Activated CD4-positive, alpha-beta memory T cell treated with anti-CD3 and anti-CD28 coated beads, Interleukin-2, amount 10 ng/mL, durations not matched to agents 7 days and 5 days (primary cell): ENCODE data around the gene HS6ST3. TPM values are rescaled to one million over a fixed set of nuclear protein-coding genes. Genes with fewer than 3 reads are reported as not detected.
"Not testable (repeated sequence)": the region's sequence is repeated elsewhere in the genome, so short reads cannot be mapped to it uniquely, and the experiment has no call there.

Experiments used
- CTCF ChIA-PET: fragments of 350-600 bp; sonication (Branson Sonifier 250); formaldehyde crosslinking; loops from one replicate; lab custom pipeline; 2021; ENCODE audit warnings: antibody characterized with exemption, inconsistent platforms; lab: Charles Lee
- POLR2A ChIA-PET: fragments of 350-600 bp; sonication (Branson Sonifier 250); formaldehyde crosslinking; loops from one replicate; lab custom pipeline; 2021; ENCODE audit warnings: antibody characterized with exemption; lab: Charles Lee
- DNase-seq: peaks from one replicate; pipeline ENCODE4 v3.0.0-alpha.2; 2020
- H3K27ac Mint-ChIP-seq: one replicate; pipeline ENCODE4 v1.8.0; 2021; ENCODE audit warnings: mild to moderate bottlenecking, mixed read lengths
- H3K27me3 Mint-ChIP-seq: one replicate; pipeline ENCODE4 v1.8.0; 2021; ENCODE audit warnings: mixed read lengths
- H3K36me3 Mint-ChIP-seq: one replicate; pipeline ENCODE4 v1.8.0; 2021; ENCODE audit warnings: low read depth, mixed read lengths
- H3K4me1 Mint-ChIP-seq: one replicate; pipeline ENCODE4 v1.8.0; 2021; ENCODE audit warnings: mixed read lengths
- H3K4me3 Mint-ChIP-seq: one replicate; pipeline ENCODE4 v1.8.0; 2021; ENCODE audit warnings: mild to moderate bottlenecking, mixed read lengths
- H3K9me3 Mint-ChIP-seq: one replicate; pipeline ENCODE4 v1.8.0; 2021; ENCODE audit warnings: mixed read lengths
- total RNA-seq, 2 experiments: library from RNA; stranded (reverse); gene quantifications; one replicate each; pipeline ENCODE4 v1.2.3, GENCODE V29; 2021

HS6ST3 gene
- total RNA-seq, 2 experiments from 2014 or later = not detected

- Mint-ChIP-seq H3K27me3 (no peaks in the 10 kb centered on the region), H3K4me3 (no peak overlapping the region), H3K36me3 (no peaks in the 10 kb centered on the region), H3K9me3 (peaks cover 7% of the 10 kb centered on the region), H3K27ac (no peak overlapping the region), H3K4me1 (no peaks in the 10 kb centered on the region)
- CTCF ChIA-PET = interaction anchor here (0.8 kb wide), 1 partner anchor 127 kb away, joined by 3 read pairs; no protein-coding TSS in a partner anchor
- POLR2A ChIA-PET = no interaction called here
- no peak for DNase-seq
Observed at GRCh38 chr13:96109125-96109524, 19.2 kb downstream of the HS6ST3 start.

GRCh38 chr13:96112936-96113335 is 23.0 kb downstream of the HS6ST3 start:
- ChIA-PET POLR2A (no interaction called here), CTCF (no interaction called here)
- no peaks in the 10 kb centered on the region for H3K27me3 Mint-ChIP-seq
- H3K4me1 Mint-ChIP-seq = no peaks in the 10 kb centered on the region
- DNase-seq = no peak
- H3K36me3 Mint-ChIP-seq = no peaks in the 10 kb centered on the region
- peaks cover 2% of the 10 kb centered on the region for H3K9me3 Mint-ChIP-seq
- no peak overlapping the region for H3K27ac Mint-ChIP-seq
- no peak overlapping the region for H3K4me3 Mint-ChIP-seq

GRCh38 chr13:96115368-96115767 is 25.5 kb downstream of the HS6ST3 start:
- H3K9me3 Mint-ChIP-seq, H3K4me3 Mint-ChIP-seq, H3K4me1 Mint-ChIP-seq, H3K27me3 Mint-ChIP-seq, DNase-seq, H3K27ac Mint-ChIP-seq, CTCF ChIA-PET, POLR2A ChIA-PET, H3K36me3 Mint-ChIP-seq: not testable (repeated sequence)

GRCh38 chr13:96119921-96120320 is 30.0 kb downstream of the HS6ST3 start:
- Mint-ChIP-seq H3K9me3 (no peaks in the 10 kb centered on the region), H3K4me3 (no peak overlapping the region), H3K4me1 (no peaks in the 10 kb centered on the region), H3K27ac (no peak overlapping the region), H3K36me3 (no peaks in the 10 kb centered on the region), H3K27me3 (no peaks in the 10 kb centered on the region)
- ChIA-PET POLR2A (no interaction called here), CTCF (no interaction called here)
- no peak for DNase-seq

GRCh38 chr13:96130818-96131340 is 41.0 kb downstream of the HS6ST3 start:
- H3K27me3 Mint-ChIP-seq = no peaks in the 10 kb centered on the region
- no peaks in the 10 kb centered on the region for H3K9me3 Mint-ChIP-seq
- no peaks in the 10 kb centered on the region for H3K36me3 Mint-ChIP-seq
- H3K4me3 Mint-ChIP-seq = no peak overlapping the region
- no peak for DNase-seq
- ChIA-PET POLR2A (no interaction called here), CTCF (no interaction called here)
- no peaks in the 10 kb centered on the region for H3K4me1 Mint-ChIP-seq
- H3K27ac Mint-ChIP-seq = no peak overlapping the region

- POLR2A ChIA-PET = no interaction called here
- no peak for DNase-seq
- no peak overlapping the region for H3K4me3 Mint-ChIP-seq
- H3K36me3 Mint-ChIP-seq = no peaks in the 10 kb centered on the region
- H3K27me3 Mint-ChIP-seq = no peaks in the 10 kb centered on the region
- CTCF ChIA-PET = no interaction called here
- H3K4me1 Mint-ChIP-seq = no peaks in the 10 kb centered on the region
- H3K9me3 Mint-ChIP-seq = no peaks in the 10 kb centered on the region
- H3K27ac Mint-ChIP-seq = no peak overlapping the region
Observed at GRCh38 chr13:96141032-96141431, 51.1 kb downstream of the HS6ST3 start.

- no peaks in the 10 kb centered on the region for H3K9me3 Mint-ChIP-seq
- H3K27me3 Mint-ChIP-seq = no peaks in the 10 kb centered on the region
- no peak overlapping the region for H3K4me3 Mint-ChIP-seq
- no peak overlapping the region for H3K27ac Mint-ChIP-seq
- no peak for DNase-seq
- H3K36me3 Mint-ChIP-seq = no peaks in the 10 kb centered on the region
- no peaks in the 10 kb centered on the region for H3K4me1 Mint-ChIP-seq
- ChIA-PET POLR2A (no interaction called here), CTCF (no interaction called here)
Observed at GRCh38 chr13:96159725-96160124, 69.8 kb downstream of the HS6ST3 start.

GRCh38 chr13:96161141-96161540 is 71.2 kb downstream of the HS6ST3 start:
- H3K4me3 Mint-ChIP-seq = no peak overlapping the region

GRCh38 chr13:96165840-96166239 is 75.9 kb downstream of the HS6ST3 start:
- CTCF ChIA-PET = no interaction called here
- Mint-ChIP-seq H3K36me3 (no peaks in the 10 kb centered on the region), H3K4me3 (no peak overlapping the region)

More at GRCh38 chr13:96161141-96161540, 71.2 kb downstream of the HS6ST3 start:
- Mint-ChIP-seq H3K27ac (no peak overlapping the region), H3K27me3 (no peaks in the 10 kb centered on the region), H3K9me3 (no peaks in the 10 kb centered on the region), H3K36me3 (no peaks in the 10 kb centered on the region), H3K4me1 (no peaks in the 10 kb centered on the region)
- DNase-seq = no peak
- ChIA-PET CTCF (no interaction called here), POLR2A (no interaction called here)

GRCh38 chr13:96172066-96172465 is 82.2 kb downstream of the HS6ST3 start:
- ChIA-PET POLR2A (no interaction called here), CTCF (no interaction called here)
- H3K27me3 Mint-ChIP-seq = no peaks in the 10 kb centered on the region
- no peak overlapping the region for H3K27ac Mint-ChIP-seq
- no peaks in the 10 kb centered on the region for H3K36me3 Mint-ChIP-seq
- H3K9me3 Mint-ChIP-seq = no peaks in the 10 kb centered on the region
- no peak for DNase-seq
- H3K4me1 Mint-ChIP-seq = no peaks in the 10 kb centered on the region
- H3K4me3 Mint-ChIP-seq = no peak overlapping the region

More at GRCh38 chr13:96165840-96166239, 75.9 kb downstream of the HS6ST3 start:
- DNase-seq = no peak
- Mint-ChIP-seq H3K27ac (no peak overlapping the region), H3K4me1 (no peaks in the 10 kb centered on the region), H3K9me3 (no peaks in the 10 kb centered on the region), H3K27me3 (no peaks in the 10 kb centered on the region)
- POLR2A ChIA-PET = no interaction called here

GRCh38 chr13:96178759-96179158 is 88.9 kb downstream of the HS6ST3 start:
- no peak for DNase-seq
- Mint-ChIP-seq H3K27ac (no peak overlapping the region), H3K4me3 (no peak overlapping the region), H3K4me1 (no peaks in the 10 kb centered on the region), H3K36me3 (no peaks in the 10 kb centered on the region), H3K27me3 (no peaks in the 10 kb centered on the region), H3K9me3 (no peaks in the 10 kb centered on the region)
- ChIA-PET POLR2A (no interaction called here), CTCF (no interaction called here)

- DNase-seq = no peak
- Mint-ChIP-seq H3K9me3 (peaks cover 1% of the 10 kb centered on the region), H3K27ac (no peak overlapping the region), H3K4me3 (no peak overlapping the region), H3K4me1 (no peaks in the 10 kb centered on the region), H3K27me3 (no peaks in the 10 kb centered on the region), H3K36me3 (no peaks in the 10 kb centered on the region)
- ChIA-PET POLR2A (no interaction called here), CTCF (no interaction called here)
Observed at GRCh38 chr13:96179309-96179708, 89.4 kb downstream of the HS6ST3 start.

GRCh38 chr13:96181911-96182310 is 92.0 kb downstream of the HS6ST3 start:
- H3K36me3 Mint-ChIP-seq = no peaks in the 10 kb centered on the region
- DNase-seq = no peak
- H3K9me3 Mint-ChIP-seq = peaks cover 4% of the 10 kb centered on the region
- H3K27ac Mint-ChIP-seq = no peak overlapping the region
- no peak overlapping the region for H3K4me3 Mint-ChIP-seq
- no peaks in the 10 kb centered on the region for H3K27me3 Mint-ChIP-seq
- H3K4me1 Mint-ChIP-seq = no peaks in the 10 kb centered on the region
- POLR2A ChIA-PET = no interaction called here
- CTCF ChIA-PET = no interaction called here

GRCh38 chr13:96185818-96186217 is 95.9 kb downstream of the HS6ST3 start:
- Mint-ChIP-seq H3K27me3 (no peaks in the 10 kb centered on the region), H3K36me3 (no peaks in the 10 kb centered on the region), H3K4me1 (no peaks in the 10 kb centered on the region), H3K9me3 (peaks cover 4% of the 10 kb centered on the region), H3K4me3 (no peak overlapping the region), H3K27ac (no peak overlapping the region)
- POLR2A ChIA-PET = no interaction called here
- no peak for DNase-seq
- CTCF ChIA-PET = no interaction called here
